GM19023 (cell line): ENCODE data around the gene PTPRQ.

Experiments
- ATAC-seq: cut with Tn5 transposase; IDR thresholded peaks from one replicate; pipeline ENCODE4 v1.9.1; 2021; ENCODE audit warnings: mild to moderate bottlenecking, moderate library complexity; ENCODE audit not compliant: unreplicated experiment

The PTPRQ gene

DNA sequence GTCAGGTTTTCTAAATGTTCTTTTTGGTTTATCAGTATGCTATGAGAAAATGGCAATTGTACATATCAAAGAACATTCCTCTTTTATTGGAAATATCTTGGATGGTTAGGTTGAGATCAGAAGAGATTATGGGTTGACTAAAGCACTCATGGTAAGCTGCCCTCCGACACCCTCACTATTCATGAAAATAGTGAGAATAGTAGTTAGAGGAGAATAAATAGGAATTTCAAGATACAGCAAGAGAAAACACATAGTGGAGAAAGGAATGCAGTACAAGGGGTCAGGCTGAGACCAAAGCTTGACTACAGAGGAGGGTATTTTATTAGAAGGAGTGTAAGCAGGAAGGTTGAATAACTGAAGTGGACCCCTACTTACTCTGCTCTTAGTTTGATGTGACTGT lies 112.5 kb downstream of the PTPRQ start:
- no peak for ATAC-seq

DNA sequence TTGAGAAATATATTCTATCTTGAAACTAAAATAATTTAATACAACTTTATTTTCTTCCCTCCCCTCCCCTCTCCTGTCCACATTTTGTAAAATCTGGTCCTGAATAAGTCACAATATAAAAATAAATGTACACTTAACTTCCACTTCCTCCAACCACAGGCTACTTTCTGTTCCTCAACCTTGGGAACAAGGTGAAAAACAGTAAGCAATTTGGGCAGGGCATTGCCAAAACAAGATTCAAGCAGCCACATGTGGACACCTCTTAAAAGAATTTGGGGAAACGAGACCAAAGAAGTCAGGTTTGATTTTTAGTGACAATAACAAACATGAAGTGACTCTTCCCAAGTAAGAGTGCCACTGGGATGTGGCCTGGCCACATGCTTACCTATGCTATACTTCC lies 115.7 kb downstream of the PTPRQ start:
- no peak for ATAC-seq

DNA sequence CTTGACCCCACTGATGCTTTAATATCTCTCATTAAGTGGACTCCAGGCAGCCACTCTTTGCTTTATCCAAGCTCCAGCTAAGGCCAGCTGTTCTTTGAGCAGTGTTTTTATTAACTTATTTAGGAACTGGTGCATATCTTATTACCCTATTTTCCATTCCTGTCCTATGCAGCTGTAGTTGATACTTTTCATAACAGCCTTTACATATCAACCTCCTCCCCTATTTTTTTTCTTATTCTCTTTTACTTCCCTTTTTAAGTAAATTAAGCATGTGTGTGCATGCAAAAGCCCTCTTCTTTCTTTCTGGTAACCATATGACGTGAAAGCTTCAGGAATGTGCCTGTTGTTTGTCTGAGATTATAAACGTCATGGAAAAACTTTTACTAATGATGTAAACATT lies 121.2 kb downstream of the PTPRQ start:
- ATAC-seq: no peak

DNA sequence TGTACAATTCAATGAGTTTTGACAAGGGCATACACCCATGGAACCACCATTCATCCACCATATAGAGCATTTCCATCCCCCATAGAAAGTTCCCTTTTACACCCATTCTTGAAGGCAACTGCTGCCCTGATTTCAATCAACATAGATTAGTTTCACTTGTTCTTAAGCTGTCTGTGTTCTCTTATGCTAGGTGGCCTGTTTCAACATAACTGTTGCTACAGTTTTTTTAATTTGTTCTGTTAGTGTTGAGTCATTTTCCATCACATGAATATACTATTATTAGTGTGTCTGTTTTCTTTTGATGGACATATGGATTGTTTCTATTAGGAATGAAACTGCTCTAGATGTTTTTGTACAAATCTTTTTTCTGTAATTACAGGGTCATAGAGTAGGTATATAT lies 123.4 kb downstream of the PTPRQ start:
- ATAC-seq: no peak

DNA sequence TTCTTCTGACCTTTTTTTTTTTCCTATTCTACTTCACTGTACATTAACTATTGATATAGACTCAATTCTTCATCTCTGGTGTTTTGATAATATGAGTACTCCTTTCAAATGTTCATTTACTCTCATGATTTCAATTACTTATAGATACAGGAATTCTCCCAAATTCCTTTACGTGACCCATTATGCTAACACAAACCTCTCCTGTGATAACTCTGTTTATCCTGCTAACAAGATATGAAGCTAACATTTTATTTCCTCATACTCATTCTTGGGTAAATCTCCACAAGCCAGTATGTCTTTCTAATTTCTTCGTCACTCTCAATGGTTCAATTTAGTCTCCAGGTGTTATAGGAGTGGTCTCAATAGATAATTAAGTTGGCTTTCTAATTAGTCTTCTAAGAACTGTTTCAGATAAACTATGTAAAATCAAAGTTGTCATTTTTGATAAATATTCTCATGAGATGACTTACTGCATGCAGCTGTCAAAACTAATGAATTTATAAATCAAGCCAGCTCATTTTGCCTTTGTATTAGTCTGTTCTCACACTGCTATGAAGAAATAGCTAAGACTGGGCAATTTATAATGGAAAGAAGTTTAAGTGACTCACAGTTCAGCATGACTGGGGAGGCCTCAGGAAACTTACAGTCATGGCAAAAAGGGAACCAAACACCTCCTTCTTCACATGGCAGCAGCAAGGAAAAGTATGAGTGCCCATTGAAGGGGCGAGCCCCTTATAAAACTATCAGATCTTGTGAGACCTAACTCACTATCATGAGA lies 132.8 kb downstream of the PTPRQ start:
- no peak for ATAC-seq

DNA sequence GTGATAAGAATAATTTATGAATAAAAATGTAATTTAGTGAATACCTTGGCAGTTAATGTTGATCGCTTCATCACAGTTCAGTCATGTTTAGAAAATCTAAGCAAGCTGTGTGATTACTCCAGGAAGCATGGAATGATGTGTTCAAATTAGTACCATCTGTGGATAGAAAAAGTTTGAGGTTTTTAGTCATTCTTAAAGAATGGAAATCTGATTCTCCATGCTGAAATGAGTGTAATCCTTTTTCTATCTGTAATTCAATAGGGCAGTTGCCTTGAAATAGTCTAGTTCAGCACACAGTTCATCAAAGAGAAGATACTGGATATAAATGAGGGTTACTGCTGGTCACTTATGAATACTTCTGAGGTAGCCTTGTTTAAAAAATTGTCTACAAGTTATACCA lies 136.2 kb downstream of the PTPRQ start:
- no peak for ATAC-seq

DNA sequence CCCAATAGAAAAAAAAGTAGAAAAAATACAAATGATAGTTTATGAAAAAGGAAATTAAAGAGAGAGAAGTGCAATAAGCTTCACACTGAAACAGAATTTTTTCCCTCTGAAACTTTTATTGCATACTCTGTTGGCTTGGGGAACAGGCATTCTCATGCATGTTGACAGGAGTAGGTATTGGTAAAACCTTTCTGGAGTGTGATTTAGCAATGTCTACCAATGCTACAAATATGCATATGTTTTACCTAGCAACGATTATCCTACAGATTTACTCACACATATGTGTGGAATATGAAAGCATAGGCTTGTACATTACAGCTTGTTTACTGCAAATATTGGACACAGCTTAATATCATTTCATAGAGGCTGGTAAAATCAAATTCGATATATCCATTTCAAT lies 137.7 kb downstream of the PTPRQ start:
- no peak for ATAC-seq

DNA sequence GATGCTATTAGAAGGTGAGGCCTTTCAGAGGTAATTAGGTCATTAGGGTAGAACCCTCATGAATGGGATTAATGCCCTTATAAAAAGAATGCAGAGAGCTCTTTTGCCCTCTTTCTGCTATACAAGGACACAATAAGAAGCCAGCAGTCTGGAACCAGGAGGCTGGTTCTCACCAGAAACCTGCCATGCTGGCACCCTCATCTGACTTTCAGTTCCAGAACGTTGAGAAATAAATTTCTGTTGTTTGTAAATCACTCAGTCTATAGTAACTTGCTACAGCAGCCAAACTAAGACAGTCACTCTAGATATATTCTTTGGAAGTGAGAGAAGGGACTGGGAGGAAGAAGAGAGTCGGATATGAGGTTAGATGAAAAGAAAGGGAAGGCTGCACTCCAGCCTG lies 138.4 kb downstream of the PTPRQ start:
- no peak for ATAC-seq

DNA sequence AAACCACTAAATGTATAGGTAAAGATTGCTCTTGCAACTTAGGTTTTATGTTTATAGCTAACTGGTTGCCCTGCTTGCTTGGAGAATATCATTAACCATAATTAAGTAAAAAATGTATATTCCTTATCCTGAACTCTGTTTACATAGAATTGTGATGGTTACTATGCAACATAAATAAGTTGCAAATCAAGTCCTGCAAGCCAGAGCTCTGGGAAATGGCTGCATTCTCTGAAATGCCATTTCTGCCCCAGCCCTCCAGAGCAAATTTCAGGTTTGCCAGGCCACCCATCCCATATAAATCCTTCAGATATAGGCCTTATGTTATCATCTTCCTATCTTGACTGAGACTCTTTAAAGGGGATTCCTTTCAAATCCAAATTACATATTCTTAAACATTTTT lies 145.0 kb downstream of the PTPRQ start:
- no peak for ATAC-seq

DNA sequence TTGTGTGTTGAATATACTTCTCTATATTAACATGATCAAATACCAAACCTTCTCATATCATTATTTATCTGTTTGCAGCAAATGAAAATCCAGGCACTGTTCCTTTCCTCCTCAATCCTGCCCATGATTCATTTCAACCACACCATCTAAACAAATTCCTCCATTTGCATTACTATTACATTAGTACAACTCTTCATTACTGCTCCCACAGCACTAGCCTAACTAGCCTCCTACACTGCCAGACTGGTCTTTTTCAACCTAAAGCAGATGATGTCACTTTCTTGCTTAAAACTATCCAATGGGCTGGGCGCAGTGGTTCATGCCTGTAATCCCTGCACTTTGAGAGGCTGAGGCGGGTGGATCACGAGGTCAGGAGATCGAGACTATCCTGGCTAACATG lies 146.1 kb downstream of the PTPRQ start:
- ATAC-seq: no peak

DNA sequence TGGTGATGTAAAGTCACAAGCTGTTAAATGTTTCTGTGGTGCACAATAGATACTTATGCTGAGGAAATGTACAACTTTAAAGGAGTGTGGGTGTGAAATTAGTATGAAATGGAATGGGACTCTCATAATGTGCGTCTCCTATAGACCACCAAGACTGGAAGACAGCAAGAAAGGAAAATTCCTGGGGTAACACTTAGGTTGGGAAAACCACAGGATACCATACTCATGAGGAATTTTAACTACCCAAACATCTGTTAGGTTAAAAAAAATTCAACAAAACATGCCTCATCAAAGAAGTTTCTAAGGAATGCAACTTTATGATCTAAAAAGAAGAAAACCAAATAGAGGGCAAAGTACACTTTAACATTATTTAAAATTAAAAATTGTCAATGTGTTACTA lies 149.7 kb downstream of the PTPRQ start:
- ATAC-seq: no peak

DNA sequence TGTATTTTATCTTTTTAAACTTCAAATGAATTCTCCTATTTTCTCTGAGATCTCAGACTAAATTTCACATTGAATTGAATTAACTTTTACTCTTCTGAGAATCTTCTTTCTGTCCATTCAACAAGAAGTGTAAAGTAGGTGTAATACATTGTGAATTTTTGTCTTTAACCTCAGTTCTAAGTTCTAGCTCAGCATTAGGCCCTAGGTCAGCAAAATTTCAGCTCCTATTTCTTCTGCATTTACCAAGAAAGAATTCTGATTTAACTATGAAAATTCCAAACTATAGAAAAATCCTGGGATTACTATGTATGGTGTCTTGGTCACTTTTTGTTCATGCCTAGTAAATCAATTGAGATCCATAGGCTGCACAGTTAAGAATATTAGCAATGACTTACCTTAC lies 152.5 kb downstream of the PTPRQ start:
- ATAC-seq: no peak

DNA sequence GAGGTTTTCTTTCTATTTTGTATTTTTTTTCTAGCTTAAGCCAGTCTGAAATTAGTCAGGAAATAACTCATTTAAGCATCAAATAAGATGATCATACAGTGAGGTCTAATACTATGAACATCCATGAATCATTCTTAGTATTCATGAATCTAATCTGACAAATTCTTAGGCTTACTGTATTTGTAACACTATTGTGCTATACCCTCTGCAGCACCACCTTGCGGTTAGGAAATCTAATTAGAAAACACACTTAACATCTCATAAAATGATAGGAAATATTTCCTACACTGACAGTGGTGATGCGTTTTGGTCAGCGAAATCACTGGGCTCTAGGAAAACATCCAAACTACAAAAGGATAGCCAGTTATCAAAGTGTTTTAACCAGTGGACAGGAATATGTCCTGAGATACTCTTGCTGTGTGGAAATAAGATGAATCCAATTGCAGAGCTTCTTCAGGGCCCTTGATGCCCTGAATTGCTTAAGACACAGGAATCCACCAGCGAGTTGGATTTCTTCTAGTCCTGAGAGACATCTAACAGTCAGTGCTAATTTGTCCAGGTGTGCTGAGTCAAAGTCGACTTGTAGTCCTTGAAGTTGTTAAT lies 154.1 kb downstream of the PTPRQ start:
- ATAC-seq: no peak

DNA sequence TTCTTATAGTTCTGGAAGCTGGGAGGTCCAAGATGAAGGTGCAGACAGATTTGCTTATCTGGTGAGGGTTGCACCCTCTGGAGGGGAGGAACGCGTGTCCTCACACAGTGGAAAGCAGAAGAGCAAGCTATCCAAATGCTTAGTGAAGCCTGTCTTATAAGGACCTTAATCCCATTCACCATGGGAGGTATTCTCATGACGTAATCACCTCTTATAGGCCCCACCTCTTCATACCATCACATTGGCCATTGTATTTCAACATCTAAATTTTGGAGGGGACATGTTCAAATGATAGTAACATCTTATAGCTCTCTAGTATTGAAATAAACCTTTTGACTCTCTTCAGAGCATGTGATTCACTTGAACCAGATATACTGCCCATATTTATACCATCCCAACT lies 158.4 kb downstream of the PTPRQ start:
- ATAC-seq: no peak

DNA sequence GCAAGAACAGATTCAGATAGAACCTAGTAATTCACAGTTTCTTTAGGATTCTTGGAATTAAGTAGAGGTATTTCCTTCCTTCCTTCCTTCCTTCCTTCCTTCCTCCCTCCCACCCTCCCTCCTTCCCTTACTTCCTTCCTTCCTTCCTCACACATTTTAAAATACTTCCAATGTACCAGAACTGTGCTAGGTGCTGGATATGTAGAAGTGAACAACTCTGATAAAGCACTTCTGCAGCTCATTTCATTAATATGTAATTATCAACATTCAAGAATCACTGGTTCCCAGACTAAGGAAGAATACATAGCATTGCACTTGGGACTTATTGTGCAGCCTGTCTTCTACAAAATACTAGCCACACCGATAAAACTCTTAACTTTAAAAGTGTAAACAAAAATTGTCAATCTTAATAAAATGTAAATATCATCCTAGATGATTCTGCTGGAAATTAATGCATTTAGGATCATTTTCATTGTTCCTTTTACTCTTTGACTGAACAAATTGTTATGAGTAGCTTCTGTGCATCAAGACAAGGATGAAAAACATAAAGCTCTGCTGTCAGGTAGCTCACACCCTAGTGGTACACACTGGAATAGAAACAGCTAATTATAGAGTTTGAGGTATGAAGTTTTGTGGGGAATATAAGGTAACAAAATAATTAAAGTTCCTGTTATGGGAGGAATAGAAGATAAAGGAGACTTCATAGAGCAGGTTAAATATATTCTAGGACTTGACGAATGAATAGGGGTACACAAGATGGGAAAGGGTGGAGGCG lies 163.5 kb downstream of the PTPRQ start:
- no peak for ATAC-seq

DNA sequence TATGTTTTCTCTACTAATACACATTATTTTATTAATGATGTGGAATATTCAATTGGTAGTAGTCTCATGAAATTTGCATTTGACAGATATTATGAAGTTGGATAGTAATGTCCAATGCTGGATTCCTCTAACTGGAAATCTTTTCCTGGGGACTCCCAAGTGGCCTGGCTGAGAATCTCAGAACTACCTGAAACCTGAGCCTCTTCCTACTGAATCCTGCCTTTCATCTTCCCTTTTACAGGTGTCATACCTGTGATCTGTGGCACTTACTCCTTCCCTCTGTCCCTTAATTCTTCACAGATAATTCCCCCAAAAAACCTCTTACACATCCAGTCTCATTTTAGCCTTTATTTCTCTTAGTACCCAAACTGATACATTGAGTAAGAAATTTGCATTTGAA lies 173.7 kb downstream of the PTPRQ start:
- ATAC-seq: no peak

DNA sequence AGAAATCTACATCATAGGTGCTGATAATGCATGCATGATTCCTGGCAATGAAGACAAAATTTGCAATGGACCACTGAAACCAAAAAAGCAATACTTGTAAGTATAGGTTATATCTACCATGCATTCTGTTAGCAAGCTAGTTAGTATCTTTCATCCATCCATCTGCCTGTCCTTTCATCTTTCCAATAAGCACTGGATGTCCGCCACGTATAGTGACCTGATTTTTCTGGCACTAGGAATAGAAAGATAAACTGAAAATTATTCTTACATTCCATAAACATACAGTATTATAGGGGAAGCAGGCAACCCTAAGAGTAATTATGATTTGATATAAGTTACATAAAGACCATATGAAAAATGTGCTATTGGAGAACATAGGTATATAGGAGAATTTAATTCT lies 176.2 kb downstream of the PTPRQ start:
- no peak for ATAC-seq

DNA sequence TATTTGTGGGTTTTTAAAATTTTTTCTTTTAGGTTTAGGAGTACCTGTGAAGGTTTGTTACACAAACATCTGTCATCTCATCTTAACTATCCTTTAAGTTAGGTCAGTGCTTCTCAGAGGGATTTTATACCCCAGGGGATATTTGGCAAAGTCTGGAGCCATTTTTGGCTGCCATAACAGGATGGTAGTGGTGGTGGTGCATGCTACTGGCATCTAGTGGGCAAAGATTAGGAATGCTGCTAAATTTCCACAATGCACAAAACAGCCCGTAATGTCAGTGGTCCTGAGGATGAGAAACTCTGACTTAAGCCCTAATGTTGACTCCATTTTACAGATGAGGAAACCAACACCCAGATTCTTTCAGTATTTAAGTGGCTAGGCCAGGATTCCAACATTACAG lies 178.2 kb downstream of the PTPRQ start:
- ATAC-seq: no peak

DNA sequence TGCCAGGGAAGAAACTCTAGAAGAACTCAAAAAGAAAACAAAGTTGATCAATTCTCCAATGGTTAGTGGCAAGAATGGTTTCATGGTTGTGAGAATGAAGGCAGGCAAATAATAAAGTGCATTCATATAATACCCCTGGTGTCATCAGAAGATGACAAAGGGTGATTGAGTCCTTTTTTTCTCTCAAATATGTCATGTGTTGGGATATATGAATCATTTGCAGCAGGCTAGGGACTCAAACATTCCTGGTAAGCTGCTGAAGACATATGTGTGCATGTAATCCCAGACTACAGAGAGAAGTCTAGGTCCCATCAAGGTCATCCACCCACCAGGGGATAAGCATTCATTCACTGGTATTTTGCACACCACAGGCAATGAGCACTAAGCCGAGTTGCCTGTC lies 181.0 kb downstream of the PTPRQ start:
- ATAC-seq: no peak

DNA sequence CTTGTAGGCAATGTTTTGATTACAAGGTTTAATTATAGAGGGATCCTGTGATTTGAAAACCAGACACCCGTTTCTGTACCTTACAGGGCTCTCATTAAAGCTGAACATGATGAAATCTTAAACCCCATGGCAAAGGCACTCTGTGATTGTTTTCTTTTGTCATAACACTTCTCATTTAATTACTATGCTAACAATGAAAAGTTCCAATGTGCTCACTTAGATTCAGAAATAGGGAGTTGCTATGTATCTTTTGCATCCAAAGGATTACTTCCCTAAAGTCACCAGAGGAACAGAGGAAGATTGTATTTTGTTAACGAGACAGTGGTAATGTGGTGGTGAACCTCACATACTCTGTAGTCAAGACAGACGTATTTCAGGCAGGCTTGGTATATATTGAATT lies 181.9 kb downstream of the PTPRQ start:
- no peak for ATAC-seq

DNA sequence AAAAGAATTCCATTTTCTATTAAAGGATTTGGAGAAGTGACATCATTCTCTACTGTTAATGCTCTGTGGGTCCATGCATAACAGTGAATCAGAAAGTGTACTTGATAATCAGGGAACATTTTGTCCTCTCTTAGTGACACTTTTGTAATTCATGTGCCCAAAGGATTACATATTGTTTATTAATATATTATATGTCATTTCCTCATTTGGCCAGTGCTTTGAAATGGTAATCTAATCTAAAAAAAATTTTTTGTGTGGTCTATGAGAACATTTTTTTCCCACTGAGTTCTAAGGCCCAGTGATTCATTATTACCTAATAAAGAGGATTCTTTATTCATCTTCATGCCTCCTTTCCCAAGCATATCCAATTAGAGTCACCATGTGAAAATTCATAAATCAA lies 183.7 kb downstream of the PTPRQ start:
- no peak for ATAC-seq

DNA sequence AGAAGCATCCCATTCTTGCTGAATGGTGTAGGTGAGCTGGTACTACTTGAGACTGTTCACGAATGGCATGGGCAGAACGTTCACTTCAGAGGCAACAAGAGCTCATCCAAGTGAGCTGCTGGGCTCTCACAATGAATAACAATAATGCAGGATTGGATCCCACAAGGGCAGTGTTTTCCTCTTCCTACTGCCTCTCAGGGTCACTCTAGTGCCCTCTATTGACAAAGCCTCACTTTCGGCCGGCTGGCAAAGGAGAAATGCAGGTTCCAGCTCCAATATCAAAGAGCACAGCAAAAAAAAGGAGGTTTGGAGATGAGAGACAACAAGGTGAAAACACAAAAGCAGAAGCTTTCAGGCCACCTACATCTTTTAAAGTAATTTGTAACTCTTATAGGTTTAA lies 188.8 kb downstream of the PTPRQ start:
- no peak for ATAC-seq
